GM19099 (cell line): ENCODE results near the gene YIF1A.

Experiments used
- POLR2A ChIP-seq: IDR thresholded peaks from 3 replicates; pipeline ENCODE4 v1.6.1; 2011; ENCODE audit warnings: low read depth; ENCODE audit not compliant: insufficient read length; ENCODE audit errors: extremely low read depth

Gene YIF1A

DNA sequence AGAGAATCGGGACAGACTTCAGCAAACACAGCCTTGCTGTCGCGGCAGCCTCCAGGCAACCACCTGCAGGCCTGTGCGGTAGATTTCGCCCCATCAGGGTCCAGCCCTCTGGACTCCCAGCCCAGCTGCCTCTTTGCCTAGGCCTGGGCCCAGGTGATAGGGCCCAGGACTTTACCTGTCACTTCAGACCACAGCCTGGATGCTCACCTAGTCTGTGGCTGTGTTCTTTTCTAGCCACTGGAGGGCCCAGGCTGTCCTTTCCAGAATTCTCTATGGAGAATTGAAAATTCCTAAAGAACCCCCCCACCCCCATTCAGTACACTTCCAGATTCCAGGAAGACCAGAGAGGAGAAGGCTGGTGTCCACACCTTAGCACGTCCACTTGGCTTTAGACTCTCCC lies 51.1 kb downstream of the YIF1A start:
- TF ChIP-seq POLR2A: no peak

DNA sequence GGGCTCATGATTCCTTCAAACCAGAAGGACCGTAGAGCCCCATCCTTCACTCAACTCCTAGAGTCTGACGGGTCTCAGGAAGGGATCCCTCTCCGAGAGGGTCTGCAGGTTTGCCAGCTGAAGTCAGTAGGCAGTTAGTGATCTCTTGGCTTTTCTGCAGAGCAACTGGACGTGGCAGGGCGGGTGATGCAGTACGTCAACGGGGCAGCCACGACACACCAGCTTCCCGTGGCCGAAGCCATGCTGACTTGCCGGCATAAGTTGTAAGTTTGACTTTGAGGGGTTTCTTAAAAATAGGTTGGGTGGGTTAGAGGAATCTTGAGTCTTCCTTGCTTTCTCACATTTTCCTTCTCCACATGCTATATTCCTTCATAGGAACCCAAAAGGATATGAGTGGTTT lies 53.8 kb downstream of the YIF1A start:
- no peak for TF ChIP-seq POLR2A
